SK-MEL-5 (cell line): Measurements from ENCODE around the gene MSS51. TPM values are rescaled to one million over a fixed set of nuclear protein-coding genes. Genes with fewer than 3 reads are reported as not detected.

ENCODE experiments used
- DNase-seq: peaks from one replicate; pipeline ENCODE4 v3.0.0-alpha.2; 2016; ENCODE audit warnings: low read depth, low spot score
- in situ Hi-C: cut with HindIII; loops from 2 replicates; pipeline ENCODE4 v1.10.0; 2016; ENCODE audit warnings: low sequenced_read_pairs, high pct_unique_total_duplicates, low pct_unique_long_range_greater_than_20kb
- total RNA-seq: library from RNA; depleted of rRNA; stranded (reverse); fragments of >200 nt; shearing (Covaris generic); gene quantifications from 2 replicates; pipeline ENCODE4 v1.2.3, GENCODE V29; 2014; rRNA removed

The MSS51 gene
- total RNA-seq, 1 experiment from 2014 or later = 0.29 TPM

GRCh38 chr10:73386583-73386982 is 46.8 kb downstream of the MSS51 start:
- in situ Hi-C loops = no loop called here
- no peak for DNase-seq

- DNase-seq = no peak
- in situ Hi-C loops = no loop called here
These were observed 54.2 kb downstream of the MSS51 start for GRCh38 chr10:73379064-73379748.

- in situ Hi-C loops = no loop called here
- DNase-seq = no peak
These were observed 56.7 kb downstream of the MSS51 start for GRCh38 chr10:73376679-73377078.

Other genes starting within 250 kb of the MSS51 start
- 24.1 and 27.1 TPM in 2 replicates for gene DNAJC9, start 186.3 kb downstream of the MSS51 start, total RNA-seq
- 87.7 and 96.3 TPM in 2 replicates for gene MRPS16, start 180.9 kb downstream of the MSS51 start, total RNA-seq
- gene CFAP70, start 74.7 kb downstream of the MSS51 start, total RNA-seq = 0.40 and 0.51 TPM in 2 replicates
- gene ANXA7, start 19.5 kb downstream of the MSS51 start, total RNA-seq = 62.2 and 63.6 TPM in 2 replicates
- gene PPP3CB, start 62.5 kb upstream of the MSS51 start, total RNA-seq = 9.2 and 10.3 TPM in 2 replicates
- 112 and 113 TPM in 2 replicates for gene USP54, start 157.8 kb upstream of the MSS51 start, total RNA-seq
- 0.21 TPM in 1 of 2 replicates, not detected in the other for gene MYOZ1, start 207.9 kb upstream of the MSS51 start, total RNA-seq
- not detected in 2 replicates for gene SYNPO2L, start 222.5 kb upstream of the MSS51 start, total RNA-seq